Lower lobe of right lung (tissue), 2 donors: ENCODE measurements around the gene SSX2IP. TPM values are rescaled to one million over a fixed set of nuclear protein-coding genes. Genes with fewer than 3 reads are reported as not detected.

ENCODE experiments used
- ATAC-seq, 2 donors: fragments of 200-7000 bp; cut with Tn5 transposase; one replicate each; pipeline ENCODE4 v1.9.1; 2020 to 2022; ENCODE audit warnings: mild to moderate bottlenecking in 2 of 2, moderate library complexity in 2 of 2
- DNase-seq: peaks from one replicate; pipeline ENCODE4 v3.0.0-alpha.2; 2020
- H3K27ac ChIP-seq: fragments of 200-600 bp; one replicate; pipeline ENCODE4 v1.8.0; 2022
- H3K27me3 ChIP-seq: fragments of 200-600 bp; one replicate; pipeline ENCODE4 v1.8.0; 2022; ENCODE audit warnings: low read depth
- H3K36me3 ChIP-seq: fragments of 200-600 bp; one replicate; pipeline ENCODE4 v1.8.0; 2022; ENCODE audit warnings: mild to moderate bottlenecking
- H3K4me1 ChIP-seq: fragments of 200-600 bp; one replicate; pipeline ENCODE4 v1.8.0; 2022
- H3K4me3 ChIP-seq: fragments of 200-600 bp; one replicate; pipeline ENCODE4 v1.8.0; 2022; ENCODE audit warnings: mild to moderate bottlenecking
- H3K9me3 ChIP-seq: fragments of 200-600 bp; one replicate; pipeline ENCODE4 v1.8.0; 2022
- intact Hi-C: fragments of 100-400 bp; cut with DNase I; formaldehyde crosslinking; loops from one replicate; pipeline ENCODE4 v1.11.0; 2022
- total RNA-seq: library from RNA; stranded (reverse); fragmentation: NEBNext Ultra II Directional; extraction: Animal tissue kit (Norgen Biotek cat#: 25700); gene quantifications from one replicate; pipeline ENCODE4 v1.2.1, GENCODE V29; 2021
- TF ChIP-seq, protein P1 (sequence below): fragments of 200-600 bp; IDR thresholded peaks from one replicate; pipeline ENCODE4 v1.8.0; 2022; ENCODE audit warnings: antibody characterized with exemption, mild to moderate bottlenecking
- donor health status: DM: no; HTN: yes; CAD: no; lungs with severe emphysema.

The SSX2IP gene
- total RNA-seq, 1 donor from 2014 or later, result 5.8 TPM

- intact Hi-C loops, result no loop called here
- H3K27ac ChIP-seq, result no peak overlapping the region
- DNase-seq, result no peak
These were observed 86.1 kb downstream of the SSX2IP start for GRCh38 chr1:84603941-84604830.

DNA sequence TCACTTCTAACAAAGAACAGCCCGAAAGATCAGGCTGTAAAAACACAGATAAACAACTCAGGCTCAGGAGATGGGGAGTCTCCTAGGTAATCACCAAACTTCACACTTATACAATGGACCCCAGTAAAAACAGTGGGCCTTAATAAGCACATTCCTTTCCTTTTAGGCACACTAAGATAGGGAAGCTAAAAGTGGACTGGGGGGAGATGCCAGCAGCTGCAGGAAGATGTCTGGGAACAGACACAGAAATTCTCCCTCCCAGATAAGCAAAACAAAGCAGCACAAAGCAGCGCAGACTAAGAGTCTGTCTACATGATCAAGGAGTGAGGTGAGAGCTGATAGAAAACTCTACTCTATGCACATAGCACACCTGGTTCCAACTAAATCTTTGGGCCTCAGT, 87.0 kb downstream of the SSX2IP start:
- ATAC-seq (no peak), DNase-seq (no peak)
- TF ChIP-seq, protein P1, sequence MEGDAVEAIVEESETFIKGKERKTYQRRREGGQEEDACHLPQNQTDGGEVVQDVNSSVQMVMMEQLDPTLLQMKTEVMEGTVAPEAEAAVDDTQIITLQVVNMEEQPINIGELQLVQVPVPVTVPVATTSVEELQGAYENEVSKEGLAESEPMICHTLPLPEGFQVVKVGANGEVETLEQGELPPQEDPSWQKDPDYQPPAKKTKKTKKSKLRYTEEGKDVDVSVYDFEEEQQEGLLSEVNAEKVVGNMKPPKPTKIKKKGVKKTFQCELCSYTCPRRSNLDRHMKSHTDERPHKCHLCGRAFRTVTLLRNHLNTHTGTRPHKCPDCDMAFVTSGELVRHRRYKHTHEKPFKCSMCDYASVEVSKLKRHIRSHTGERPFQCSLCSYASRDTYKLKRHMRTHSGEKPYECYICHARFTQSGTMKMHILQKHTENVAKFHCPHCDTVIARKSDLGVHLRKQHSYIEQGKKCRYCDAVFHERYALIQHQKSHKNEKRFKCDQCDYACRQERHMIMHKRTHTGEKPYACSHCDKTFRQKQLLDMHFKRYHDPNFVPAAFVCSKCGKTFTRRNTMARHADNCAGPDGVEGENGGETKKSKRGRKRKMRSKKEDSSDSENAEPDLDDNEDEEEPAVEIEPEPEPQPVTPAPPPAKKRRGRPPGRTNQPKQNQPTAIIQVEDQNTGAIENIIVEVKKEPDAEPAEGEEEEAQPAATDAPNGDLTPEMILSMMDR, result no peak
- Histone ChIP-seq H3K36me3 (no peaks in the 10 kb centered on the region), H3K4me1 (no peaks in the 10 kb centered on the region), H3K4me3 (no peak overlapping the region), H3K27me3 (no peaks in the 10 kb centered on the region), H3K9me3 (peaks cover 10% of the 10 kb centered on the region), H3K27ac (no peak overlapping the region)
- intact Hi-C loops, result no loop called here

More at GRCh38 chr1:84603941-84604830, 86.1 kb downstream of the SSX2IP start:
- Histone ChIP-seq H3K36me3 (no peaks in the 10 kb centered on the region), H3K9me3 (peaks cover 10% of the 10 kb centered on the region), H3K27me3 (no peaks in the 10 kb centered on the region), H3K4me1 (no peaks in the 10 kb centered on the region), H3K4me3 (peak overlapping the region; percentile 21)
- peak in 1 of 2 donors; percentile 41 for ATAC-seq
- TF ChIP-seq, protein P1, result peak; percentile 31

DNA sequence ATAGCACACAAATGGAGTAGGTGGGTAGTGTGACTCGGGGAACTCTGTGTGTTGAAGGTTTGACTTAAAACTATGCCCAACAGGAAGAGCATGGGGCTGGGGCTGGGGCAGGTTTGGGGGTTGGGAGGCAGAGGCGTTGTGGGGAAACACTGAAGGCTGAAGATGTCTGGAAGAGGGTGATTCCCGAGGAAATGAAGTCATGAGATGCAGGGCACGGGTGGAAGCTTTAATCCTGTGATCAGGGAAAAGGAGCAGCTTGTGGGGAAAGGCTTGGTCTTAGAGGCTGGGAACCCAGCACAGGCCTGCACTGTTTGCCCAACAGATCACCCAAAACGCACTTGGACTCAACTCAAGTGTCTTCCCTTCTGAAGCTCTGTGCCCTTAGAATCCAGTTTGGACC, 89.5 kb downstream of the SSX2IP start:
- no peak for DNase-seq
- no peaks in the 10 kb centered on the region for H3K36me3 ChIP-seq
- TF ChIP-seq, protein P1, result no peak
- no peaks in the 10 kb centered on the region for H3K4me1 ChIP-seq
- H3K27ac ChIP-seq, result no peak overlapping the region
- H3K9me3 ChIP-seq, result peaks cover 10% of the 10 kb centered on the region
- intact Hi-C loops, result no loop called here
- H3K27me3 ChIP-seq, result no peaks in the 10 kb centered on the region
- H3K4me3 ChIP-seq, result no peak overlapping the region
- ATAC-seq, result no peak

- intact Hi-C loops, result no loop called here
- TF ChIP-seq, protein P1, result no peak
- Histone ChIP-seq H3K9me3 (no peaks in the 10 kb centered on the region), H3K36me3 (no peaks in the 10 kb centered on the region), H3K27me3 (no peaks in the 10 kb centered on the region), H3K4me1 (no peaks in the 10 kb centered on the region), H3K4me3 (no peak overlapping the region), H3K27ac (no peak overlapping the region)
- ATAC-seq, result no peak
- no peak for DNase-seq
These were observed 91.2 kb downstream of the SSX2IP start for GRCh38 chr1:84598846-84599741.

DNA sequence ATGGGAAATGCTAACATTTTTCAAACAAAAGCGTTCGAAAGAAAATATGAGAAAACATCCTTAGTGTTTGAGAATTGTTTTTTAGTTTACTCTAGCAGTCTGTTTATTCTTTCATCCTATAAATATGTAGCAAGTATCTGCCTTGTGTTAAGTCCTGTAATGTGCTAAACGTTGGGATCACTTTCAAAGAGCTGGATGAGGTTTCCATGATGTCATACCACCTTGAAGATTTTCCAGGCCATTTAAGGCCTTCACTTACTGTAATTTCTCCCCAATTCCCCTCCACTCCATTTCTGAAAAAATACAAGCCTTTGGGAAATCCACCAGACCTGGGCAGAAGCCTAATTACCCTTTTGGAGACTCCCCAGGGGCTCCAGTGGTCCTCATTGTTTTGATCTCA, 91.8 kb downstream of the SSX2IP start:
- Histone ChIP-seq H3K9me3 (no peaks in the 10 kb centered on the region), H3K27ac (no peak overlapping the region), H3K4me3 (no peak overlapping the region), H3K36me3 (no peaks in the 10 kb centered on the region), H3K4me1 (no peaks in the 10 kb centered on the region), H3K27me3 (no peaks in the 10 kb centered on the region)
- ATAC-seq (no peak), DNase-seq (no peak)
- TF ChIP-seq, protein P1, result no peak
- intact Hi-C loops, result no loop called here
